GM15510 (cell line): Measurements from ENCODE around the gene TUSC7.

Source experiments
- POLR2A ChIP-seq: IDR thresholded peaks from 3 replicates; pipeline ENCODE4 v1.6.1; 2011; ENCODE audit warnings: borderline replicate concordance; ENCODE audit not compliant: insufficient read length; ENCODE audit errors: extremely low read depth

The TUSC7 gene

GRCh38 chr3:116743062-116743461, 33.5 kb downstream of the TUSC7 start:
- TF ChIP-seq POLR2A: no peak

- no peak for TF ChIP-seq POLR2A
Observed at GRCh38 chr3:116749388-116749787, 39.8 kb downstream of the TUSC7 start.

- no peak for TF ChIP-seq POLR2A
Observed at GRCh38 chr3:116757315-116757714, 47.7 kb downstream of the TUSC7 start.

- TF ChIP-seq POLR2A: no peak
Observed at GRCh38 chr3:116759316-116759715, 49.7 kb downstream of the TUSC7 start.
